Vagina (tissue), 2 donors: ENCODE data around the gene CITED4.

Source experiments
- CTCF ChIP-seq, 3 experiments: fragments of 450-650 bp in 2 of 3; fragments of 200-600 bp in 1 of 3; sonication (generic) in 1 of 3; IDR thresholded peaks; one replicate each; pipeline ENCODE4 v1.5.1; 2017 to 2019; ENCODE audit warnings: antibody characterized with exemption in 3 of 3, mild to moderate bottlenecking in 2 of 3, moderate library complexity in 2 of 3
- POLR2A ChIP-seq, 2 donors: fragments of 450-650 bp; IDR thresholded peaks; one replicate each; pipeline ENCODE4 v1.6.1; 2017; ENCODE audit warnings: antibody characterized with exemption in 2 of 2, mild to moderate bottlenecking in 2 of 2, moderate library complexity in 2 of 2
- POLR2AphosphoS5 ChIP-seq, 2 donors: sonication (generic); formaldehyde crosslinking; IDR thresholded peaks; one replicate each; pipeline ENCODE4 v1.9.0; 2017; ENCODE audit warnings: antibody characterized with exemption in 2 of 2, mild to moderate bottlenecking in 2 of 2, low read depth in 1 of 2; ENCODE audit not compliant: insufficient read depth in 1 of 2

GRCh38 chr1:40842691-40843090 is 19.5 kb downstream of the CITED4 start:
- TF ChIP-seq CTCF (IDR thresholded peaks at IDR 0.05) (no peak), POLR2AphosphoS5 (IDR thresholded peaks at IDR 0.05; ENCODE audit: insufficient read depth in 1 of 2, low read depth in 1 of 2) (no peak), POLR2A (IDR thresholded peaks at IDR 0.05) (no peak)
